Osteoblast (primary cell): ENCODE measurements around the gene STAT4. TPM values are rescaled to one million over a fixed set of nuclear protein-coding genes. Genes with fewer than 3 reads are reported as not detected.
A peak's percentile ranks its signal among the peaks of the same experiment; 100 is the strongest.

Source experiments
- DNase-seq: peaks from one replicate; pipeline ENCODE4 v3.0.0; 2011; ENCODE audit warnings: low spot score, mixed read lengths; ENCODE audit not compliant: insufficient read length; ENCODE audit errors: missing footprints
- H2AFZ ChIP-seq: 2 replicates; pipeline ENCODE4 v1.6.0; 2011; ENCODE audit warnings: mild to moderate bottlenecking, low read length
- H3K27ac ChIP-seq: 2 replicates; pipeline ENCODE4 v1.5.1; 2011; ENCODE audit warnings: mild to moderate bottlenecking, low read depth, low read length, moderate library complexity
- H3K27me3 ChIP-seq: 2 replicates; pipeline ENCODE4 v1.6.0; 2012; ENCODE audit warnings: mild to moderate bottlenecking, control low read depth, inconsistent platforms, low read length, moderate library complexity; ENCODE audit not compliant: insufficient read depth
- H3K36me3 ChIP-seq: 2 replicates; pipeline ENCODE4 v1.5.1; 2011; ENCODE audit warnings: mild to moderate bottlenecking, low read length, control low read depth, moderate library complexity; ENCODE audit not compliant: insufficient read depth
- H3K4me1 ChIP-seq: 2 replicates; pipeline ENCODE4 v1.5.1; 2011; ENCODE audit warnings: mild to moderate bottlenecking, low read length, control low read depth, moderate library complexity; ENCODE audit not compliant: insufficient read depth
- H3K4me2 ChIP-seq: 2 replicates; pipeline ENCODE4 v1.6.0; 2011; ENCODE audit warnings: mild to moderate bottlenecking, low read length; ENCODE audit not compliant: insufficient read depth
- H3K4me3 ChIP-seq: fragments of 200-600 bp; sonication (generic); 3 replicates; pipeline ENCODE4 v1.5.1; 2012; ENCODE audit warnings: mild to moderate bottlenecking, low read length, inconsistent platforms; ENCODE audit not compliant: insufficient read depth
- H3K79me2 ChIP-seq: 2 replicates; pipeline ENCODE4 v1.6.0; 2012; ENCODE audit warnings: mild to moderate bottlenecking, low read length, control low read depth, inconsistent platforms; ENCODE audit not compliant: insufficient read depth
- H3K9me3 ChIP-seq: 2 replicates; pipeline ENCODE4 v1.5.1; 2011; ENCODE audit warnings: low read depth, low read length, control low read depth
- H4K20me1 ChIP-seq: 2 replicates; pipeline ENCODE4 v1.6.0; 2012; ENCODE audit warnings: mild to moderate bottlenecking, low read length, control low read depth; ENCODE audit not compliant: insufficient read depth
- total RNA-seq: library from RNA; depleted of rRNA; stranded (reverse); fragments of >200 nt; gene quantifications from 2 replicates; pipeline ENCODE4 v1.2.3, GENCODE V29; 2012
- TF ChIP-seq, protein P1 (sequence below): IDR thresholded peaks from 2 replicates; pipeline ENCODE4 v1.5.1; 2011; ENCODE audit warnings: mild to moderate bottlenecking, low read depth, low read length, moderate library complexity; ENCODE audit errors: extremely low read depth

The STAT4 gene
- total RNA-seq, 1 donor: 16.6 TPM

DNA sequence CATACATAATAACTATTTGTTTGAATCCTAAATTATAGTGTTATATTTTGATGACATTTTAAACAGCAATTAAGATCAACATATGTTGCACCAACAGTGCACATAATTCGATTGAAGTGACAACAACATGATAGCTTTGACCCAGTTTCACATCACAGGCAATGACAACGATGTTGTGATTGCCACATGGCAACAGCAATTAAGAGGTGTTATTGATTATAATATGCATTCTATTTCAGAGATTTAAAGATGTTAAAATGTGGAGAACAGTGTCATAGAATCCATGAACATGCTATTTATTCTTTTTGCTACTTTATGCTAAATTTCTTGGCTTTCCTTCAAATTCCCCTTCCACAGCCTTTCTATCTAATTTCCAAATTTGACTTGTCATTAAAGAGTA is 68.5 kb downstream of the STAT4 start:
- no peaks in the 10 kb centered on the region for H3K79me2 ChIP-seq
- H2AFZ ChIP-seq: no peak overlapping the region
- peaks cover 3% of the 10 kb centered on the region for H3K4me1 ChIP-seq
- DNase-seq: no peak
- no peaks in the 10 kb centered on the region for H4K20me1 ChIP-seq
- TF ChIP-seq, protein P1, sequence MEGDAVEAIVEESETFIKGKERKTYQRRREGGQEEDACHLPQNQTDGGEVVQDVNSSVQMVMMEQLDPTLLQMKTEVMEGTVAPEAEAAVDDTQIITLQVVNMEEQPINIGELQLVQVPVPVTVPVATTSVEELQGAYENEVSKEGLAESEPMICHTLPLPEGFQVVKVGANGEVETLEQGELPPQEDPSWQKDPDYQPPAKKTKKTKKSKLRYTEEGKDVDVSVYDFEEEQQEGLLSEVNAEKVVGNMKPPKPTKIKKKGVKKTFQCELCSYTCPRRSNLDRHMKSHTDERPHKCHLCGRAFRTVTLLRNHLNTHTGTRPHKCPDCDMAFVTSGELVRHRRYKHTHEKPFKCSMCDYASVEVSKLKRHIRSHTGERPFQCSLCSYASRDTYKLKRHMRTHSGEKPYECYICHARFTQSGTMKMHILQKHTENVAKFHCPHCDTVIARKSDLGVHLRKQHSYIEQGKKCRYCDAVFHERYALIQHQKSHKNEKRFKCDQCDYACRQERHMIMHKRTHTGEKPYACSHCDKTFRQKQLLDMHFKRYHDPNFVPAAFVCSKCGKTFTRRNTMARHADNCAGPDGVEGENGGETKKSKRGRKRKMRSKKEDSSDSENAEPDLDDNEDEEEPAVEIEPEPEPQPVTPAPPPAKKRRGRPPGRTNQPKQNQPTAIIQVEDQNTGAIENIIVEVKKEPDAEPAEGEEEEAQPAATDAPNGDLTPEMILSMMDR: no peak
- no peak overlapping the region for H3K4me3 ChIP-seq
- no peaks in the 10 kb centered on the region for H3K36me3 ChIP-seq
- H3K27ac ChIP-seq: no peak overlapping the region
- H3K27me3 ChIP-seq: no peaks in the 10 kb centered on the region
- H3K9me3 ChIP-seq: no peaks in the 10 kb centered on the region
- H3K4me2 ChIP-seq: no peak overlapping the region

DNA sequence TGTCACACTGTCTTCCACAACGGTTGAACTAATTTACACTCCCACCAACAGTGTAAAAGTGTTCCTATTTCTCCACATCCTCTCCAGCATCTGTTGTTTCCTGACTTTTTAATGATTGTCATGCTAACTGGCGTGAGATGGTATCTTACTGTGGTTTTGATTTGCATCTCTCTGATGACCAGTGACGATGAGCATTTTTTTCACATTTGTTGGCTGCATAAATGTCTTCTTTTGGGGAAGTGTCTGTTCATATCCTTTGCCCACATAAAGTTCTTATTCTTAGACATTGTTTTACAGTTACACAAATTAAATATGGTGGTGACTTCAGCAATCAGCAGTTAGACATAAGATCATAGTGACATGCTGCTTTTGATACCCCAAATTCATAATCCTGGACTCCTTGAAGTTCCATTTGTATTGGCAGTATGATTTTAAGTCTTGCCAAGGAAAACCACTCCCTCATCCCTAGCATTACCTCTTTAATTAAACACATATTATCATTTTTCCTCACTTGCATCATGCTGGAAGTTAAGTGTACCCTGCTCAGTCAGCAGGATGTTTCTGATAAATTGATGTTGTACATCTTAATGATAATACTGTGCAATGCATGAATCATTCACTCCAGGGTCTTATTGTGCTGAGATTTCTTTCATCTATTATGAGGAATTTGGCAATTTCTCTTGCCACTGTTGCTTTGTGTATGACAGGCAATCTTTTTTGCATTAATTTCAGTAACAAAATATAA is 69.2 kb downstream of the STAT4 start:
- Histone ChIP-seq H3K4me3 (no peak overlapping the region), H3K36me3 (no peaks in the 10 kb centered on the region), H3K4me1 (peaks cover 3% of the 10 kb centered on the region), H3K79me2 (no peaks in the 10 kb centered on the region), H2AFZ (no peak overlapping the region), H4K20me1 (no peaks in the 10 kb centered on the region), H3K4me2 (no peak overlapping the region), H3K9me3 (no peaks in the 10 kb centered on the region), H3K27me3 (no peaks in the 10 kb centered on the region), H3K27ac (no peak overlapping the region)
- DNase-seq: no peak
- TF ChIP-seq, protein P1: no peak

DNA sequence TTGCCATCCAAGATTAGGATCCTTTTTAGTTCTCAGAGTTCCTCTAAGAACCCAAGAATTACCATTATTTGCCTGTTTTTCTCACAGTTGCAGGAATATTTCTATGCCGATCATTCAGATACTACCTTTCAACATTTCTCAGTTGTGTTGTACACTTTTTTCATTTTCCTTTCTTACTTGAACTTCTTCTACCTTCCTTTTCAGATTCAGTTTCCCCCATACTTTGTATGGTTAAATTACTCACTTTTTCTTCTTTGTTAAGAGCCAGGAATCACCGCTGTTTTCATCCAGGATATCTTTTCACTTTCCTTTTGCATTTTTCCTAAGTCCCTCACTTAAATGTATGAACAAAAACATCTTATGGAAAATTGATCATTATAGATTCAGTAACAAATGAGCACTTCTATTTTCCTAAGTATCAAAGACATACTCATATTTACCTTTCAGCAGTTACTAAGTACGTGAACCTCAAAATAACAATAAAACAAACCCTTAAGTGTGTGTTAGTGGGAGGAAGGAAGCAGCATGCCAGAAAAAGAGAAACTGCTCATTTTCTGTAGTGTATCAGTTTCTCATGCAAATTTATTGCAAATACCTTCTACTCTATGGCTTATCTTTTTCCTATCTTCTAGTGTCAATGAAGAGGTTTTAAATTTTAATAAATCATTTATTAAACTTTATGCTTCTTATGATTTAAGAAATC is 72.5 kb downstream of the STAT4 start:
- TF ChIP-seq, protein P1: no peak
- no peaks in the 10 kb centered on the region for H3K36me3 ChIP-seq
- H3K27ac ChIP-seq: no peak overlapping the region
- no peak for DNase-seq
- peak overlapping the region; percentile 20 for H3K4me3 ChIP-seq
- no peaks in the 10 kb centered on the region for H3K79me2 ChIP-seq
- no peaks in the 10 kb centered on the region for H4K20me1 ChIP-seq
- H2AFZ ChIP-seq: peak overlapping the region; percentile 16
- peak overlapping the region; percentile 41 for H3K4me2 ChIP-seq
- no peaks in the 10 kb centered on the region for H3K9me3 ChIP-seq
- H3K27me3 ChIP-seq: no peaks in the 10 kb centered on the region
- peaks cover 3% of the 10 kb centered on the region for H3K4me1 ChIP-seq

DNA sequence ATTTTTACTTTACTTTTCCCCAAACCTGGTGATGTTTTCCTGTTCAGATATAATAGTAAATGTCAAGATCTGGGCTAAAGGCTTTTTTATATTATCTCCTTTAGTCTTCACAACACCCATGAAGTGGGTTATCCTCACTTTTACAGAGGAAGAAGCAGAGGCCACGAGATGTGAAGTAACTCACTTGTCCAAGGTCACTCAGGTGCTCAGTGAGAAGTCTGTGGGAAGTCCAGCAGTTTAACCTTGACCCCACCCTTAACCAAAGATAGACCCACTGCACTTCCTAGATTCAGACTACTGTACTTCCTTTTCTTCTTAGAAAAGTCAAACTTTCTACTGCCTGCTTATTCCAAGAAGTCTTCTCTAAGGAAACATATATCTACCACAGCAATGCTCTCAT is 80.5 kb downstream of the STAT4 start:
- no peaks in the 10 kb centered on the region for H3K36me3 ChIP-seq
- no peaks in the 10 kb centered on the region for H3K27me3 ChIP-seq
- no peak overlapping the region for H3K4me2 ChIP-seq
- H3K4me3 ChIP-seq: no peak overlapping the region
- no peak overlapping the region for H2AFZ ChIP-seq
- DNase-seq: no peak
- TF ChIP-seq, protein P1: no peak
- H4K20me1 ChIP-seq: no peaks in the 10 kb centered on the region
- no peaks in the 10 kb centered on the region for H3K9me3 ChIP-seq
- H3K27ac ChIP-seq: no peak overlapping the region
- H3K79me2 ChIP-seq: no peaks in the 10 kb centered on the region
- peaks cover 4% of the 10 kb centered on the region for H3K4me1 ChIP-seq
